IMR-90 (cell line): Measurements from ENCODE around the gene LRCH4.

ENCODE experiments used
- CEBPB ChIP-seq: IDR thresholded peaks from 2 replicates; pipeline ENCODE4 v1.6.1; 2012; ENCODE audit warnings: low read depth, low read length, improper control_type of control experiment
- CTCF ChIP-seq: conservative IDR thresholded peaks from 2 replicates; pipeline ENCODE4 v1.5.1; 2012; ENCODE audit warnings: mild to moderate bottlenecking, low read depth, low read length, improper control_type of control experiment
- FOS ChIP-seq: fragments of 150-350 bp; IDR thresholded peaks from 2 replicates; pipeline ENCODE4 v1.6.1; 2016; ENCODE audit warnings: low read depth, low read length
- MXI1 ChIP-seq: IDR thresholded peaks from 2 replicates; pipeline ENCODE4 v1.6.1; 2012; ENCODE audit warnings: low read depth, mild to moderate bottlenecking, low read length, moderate library complexity, borderline replicate concordance
- POLR2A ChIP-seq: IDR thresholded peaks from 2 replicates; pipeline ENCODE4 v1.6.1; 2012; ENCODE audit warnings: mild to moderate bottlenecking, low read depth, low read length
- RFX5 ChIP-seq: IDR thresholded peaks from 2 replicates; pipeline ENCODE4 v1.8.0; 2012; ENCODE audit warnings: low read depth, mild to moderate bottlenecking, low read length, moderate library complexity
- USF2 ChIP-seq: fragments of 150-350 bp; IDR thresholded peaks from 2 replicates; pipeline ENCODE4 v1.6.1; 2017; ENCODE audit warnings: mild to moderate bottlenecking, antibody characterized with exemption, low read length, low read depth

GRCh38 chr7:100556541-100556940 is 29.4 kb downstream of the LRCH4 start:
- TF ChIP-seq USF2, result no peak
- no peak for TF ChIP-seq CTCF
- TF ChIP-seq RFX5, result no peak
- no peak for TF ChIP-seq POLR2A
- peak; percentile 79 for TF ChIP-seq CEBPB
- no peak for TF ChIP-seq FOS
- TF ChIP-seq MXI1, result no peak
